NCI-H1930 (cell line): Measurements from ENCODE around the gene MFSD6L.

ENCODE experiments used
- DNase-seq, 2 experiments: peaks; one replicate each; lab custom pipeline; 2025; lab: John Stamatoyannopoulos, UW

MFSD6L gene, protein sequence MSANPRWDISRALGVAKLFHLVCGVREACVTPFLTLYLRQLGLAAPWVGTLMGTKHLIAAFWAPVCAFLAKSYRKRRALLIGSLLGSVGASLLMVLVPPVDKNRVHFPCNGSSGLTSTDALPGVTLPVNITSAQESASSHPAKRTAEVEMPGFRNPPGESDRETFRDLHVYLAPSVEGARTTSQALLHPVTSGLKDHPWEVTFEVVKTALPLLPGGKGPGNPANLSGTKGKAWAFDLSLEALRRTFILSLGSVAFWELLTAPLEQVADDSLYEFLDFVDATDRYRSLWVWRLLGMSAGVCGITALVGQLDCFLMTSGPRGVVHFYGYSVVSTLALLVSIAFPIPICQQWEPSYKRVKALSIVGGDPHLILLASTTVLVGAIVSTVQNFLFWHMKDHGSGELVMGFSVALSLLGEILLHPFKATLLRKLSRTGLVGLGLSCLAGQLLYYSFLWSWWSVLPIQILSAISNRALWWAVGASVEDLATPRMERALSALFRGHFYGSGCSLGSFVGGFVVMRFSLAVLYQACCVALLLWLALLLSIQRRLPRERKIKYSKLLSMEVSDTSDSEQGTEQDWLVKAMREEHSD

DNA sequence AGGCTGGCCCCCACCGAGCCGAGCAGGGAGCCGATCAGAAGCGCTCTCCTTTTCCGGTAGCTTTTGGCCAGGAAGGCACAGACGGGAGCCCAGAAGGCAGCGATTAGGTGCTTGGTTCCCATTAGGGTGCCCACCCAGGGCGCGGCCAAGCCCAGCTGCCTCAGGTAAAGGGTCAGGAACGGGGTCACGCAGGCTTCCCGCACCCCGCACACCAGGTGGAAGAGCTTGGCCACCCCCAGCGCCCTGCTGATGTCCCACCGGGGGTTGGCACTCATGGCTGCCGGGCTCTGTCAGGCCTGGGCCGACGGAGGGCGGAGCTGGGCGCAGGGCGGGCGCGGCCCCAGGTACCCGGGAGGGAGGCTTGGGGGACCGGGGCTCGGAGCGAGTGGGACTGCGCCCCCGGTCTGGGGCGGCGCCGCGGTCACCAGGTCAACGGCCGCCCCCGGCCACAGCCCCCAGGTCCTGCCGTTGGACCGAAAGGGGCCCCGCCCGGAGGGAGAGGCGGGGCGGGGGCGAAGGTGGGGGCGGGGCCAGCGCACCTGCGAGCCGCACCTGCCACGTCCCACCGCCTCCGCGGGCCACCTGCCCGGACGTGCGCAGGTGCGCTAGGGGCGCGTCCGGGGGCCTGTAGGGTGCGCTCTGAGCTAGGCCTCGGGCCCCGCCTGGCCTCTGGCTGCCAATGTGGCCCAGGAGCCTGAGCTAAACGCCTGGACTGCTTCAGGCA lies at the start of gene MFSD6L:
Gene MFSD6L (minus strand): TSS at position 520 of the 724 bp plus-strand sequence. CDS start 245 bp downstream, at position 275.
- DNase-seq = peak in 1 of 2 experiments; percentile 27

DNA sequence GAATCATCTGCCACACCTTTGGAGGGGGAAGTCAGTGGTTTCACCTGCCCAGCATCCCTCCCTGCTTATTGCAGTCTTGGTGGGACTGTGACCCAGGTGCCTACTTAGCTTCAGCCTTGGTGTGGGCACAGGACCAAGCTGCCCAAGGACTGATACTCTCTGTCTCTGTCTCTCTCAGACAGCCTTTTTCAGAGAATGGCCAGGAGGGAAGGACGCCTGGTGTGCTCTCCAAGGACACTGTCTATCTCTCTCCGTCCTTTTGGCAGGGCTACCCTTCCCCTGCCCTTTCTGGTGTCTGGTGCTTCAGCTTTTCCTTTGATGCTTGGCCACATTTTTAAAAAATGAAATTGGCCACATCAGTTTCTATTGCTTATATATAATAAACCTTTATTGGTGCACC lies 48.7 kb upstream of the MFSD6L start:
- DNase-seq = no peak

DNA sequence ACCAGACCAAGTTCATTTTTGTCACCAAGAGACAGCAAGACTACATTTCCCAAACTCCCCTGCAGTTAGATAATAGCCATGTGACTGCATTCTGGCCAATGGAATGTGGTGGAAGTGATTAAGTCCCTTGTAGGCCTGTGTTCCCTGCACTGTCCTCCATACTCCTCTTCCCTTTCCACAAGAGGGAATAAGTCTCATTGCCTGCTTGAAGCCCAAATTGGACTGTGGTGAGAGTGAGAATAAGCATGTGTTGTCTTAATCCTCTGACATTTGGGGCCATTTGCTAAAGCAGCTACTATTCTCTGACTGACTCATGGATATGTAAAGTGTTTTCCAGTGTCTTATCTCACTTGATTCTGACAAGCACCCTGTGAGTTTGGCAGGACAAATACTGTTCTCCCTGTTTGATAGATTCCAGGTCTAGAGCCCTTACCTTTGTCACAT lies 47.6 kb upstream of the MFSD6L start:
- no peak for DNase-seq

DNA sequence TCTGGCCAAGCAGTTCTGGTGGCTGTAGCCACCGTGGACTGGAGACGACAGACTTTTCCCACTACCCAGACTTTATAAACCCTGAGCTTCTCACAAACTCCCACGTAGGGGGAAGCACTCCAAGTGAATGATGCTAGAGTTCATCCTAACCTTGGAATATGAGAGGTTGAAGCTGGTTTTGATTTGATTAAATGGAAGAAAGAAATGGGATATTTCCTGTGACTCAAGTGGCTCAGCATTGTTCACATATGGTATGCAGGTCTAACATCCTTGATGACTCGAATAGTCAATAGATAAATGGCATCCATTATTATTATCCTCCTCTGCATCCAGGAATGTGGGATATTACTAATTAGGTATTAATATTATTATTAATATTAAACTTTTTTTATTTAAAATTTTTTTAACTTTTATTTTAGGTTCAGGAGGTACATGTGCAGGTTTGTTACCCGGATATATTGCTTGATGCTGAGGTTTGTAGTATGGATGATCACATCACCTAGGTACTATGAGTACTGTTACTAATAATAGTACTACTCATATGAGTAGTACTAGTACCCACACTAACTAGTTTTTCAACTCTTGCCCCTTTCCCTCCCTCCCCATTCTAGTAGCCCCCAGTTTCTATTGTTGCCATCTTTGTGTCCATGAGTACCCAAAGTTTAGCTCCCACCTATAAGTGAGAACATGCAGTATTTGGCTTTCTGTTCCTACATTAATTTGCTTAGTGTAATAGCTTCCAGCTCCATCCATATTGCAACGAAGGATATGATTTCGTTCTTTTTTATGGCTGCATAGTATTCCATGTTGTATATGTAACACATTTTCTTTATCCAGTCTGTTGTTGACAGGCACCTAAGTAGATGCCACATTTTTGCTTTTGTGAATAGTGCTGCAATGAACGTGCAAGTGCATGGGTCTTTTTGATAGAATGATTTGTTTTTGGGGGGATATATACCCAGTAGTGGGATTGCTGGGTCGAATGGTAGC lies 45.4 kb upstream of the MFSD6L start:
- no peak for DNase-seq

DNA sequence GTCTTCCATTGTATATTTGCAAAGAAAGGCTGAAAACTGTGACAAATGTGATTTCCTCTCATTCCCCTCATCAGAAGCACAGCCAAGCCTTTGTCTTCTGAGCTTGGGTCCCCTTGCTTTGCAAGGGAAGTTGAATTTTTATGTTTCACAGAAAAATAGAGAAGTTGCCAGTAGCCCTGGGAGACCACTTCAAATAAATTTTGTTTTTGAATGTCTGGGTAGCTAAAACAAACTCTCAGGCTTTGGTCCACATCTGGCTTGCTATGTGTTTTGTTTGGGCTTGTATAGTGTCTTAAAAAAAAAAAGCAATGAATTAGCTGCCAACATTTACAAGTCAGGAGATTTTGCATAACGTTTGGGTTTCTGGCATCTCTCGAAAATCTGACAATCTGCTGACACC lies 44.2 kb upstream of the MFSD6L start:
- DNase-seq = no peak

DNA sequence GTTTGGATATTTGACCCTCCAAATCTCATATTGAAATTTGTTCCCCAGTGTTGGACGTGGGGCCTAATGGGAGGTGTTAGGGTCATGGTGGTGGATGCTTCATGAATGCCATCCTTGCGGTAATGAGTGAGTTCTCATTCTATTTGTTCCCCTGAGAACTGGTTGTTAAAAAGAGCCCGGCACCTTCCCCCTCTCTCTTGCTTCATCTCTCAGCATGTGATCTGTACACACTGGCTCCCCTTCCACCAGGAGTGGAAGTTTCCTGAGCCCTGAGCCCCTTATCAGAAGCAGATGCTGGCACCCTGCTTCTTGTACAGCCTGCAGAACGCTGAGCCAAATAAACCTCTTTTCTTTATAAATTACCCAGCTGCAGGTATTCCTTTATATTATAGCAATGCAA lies 42.7 kb upstream of the MFSD6L start:
- no peak for DNase-seq

DNA sequence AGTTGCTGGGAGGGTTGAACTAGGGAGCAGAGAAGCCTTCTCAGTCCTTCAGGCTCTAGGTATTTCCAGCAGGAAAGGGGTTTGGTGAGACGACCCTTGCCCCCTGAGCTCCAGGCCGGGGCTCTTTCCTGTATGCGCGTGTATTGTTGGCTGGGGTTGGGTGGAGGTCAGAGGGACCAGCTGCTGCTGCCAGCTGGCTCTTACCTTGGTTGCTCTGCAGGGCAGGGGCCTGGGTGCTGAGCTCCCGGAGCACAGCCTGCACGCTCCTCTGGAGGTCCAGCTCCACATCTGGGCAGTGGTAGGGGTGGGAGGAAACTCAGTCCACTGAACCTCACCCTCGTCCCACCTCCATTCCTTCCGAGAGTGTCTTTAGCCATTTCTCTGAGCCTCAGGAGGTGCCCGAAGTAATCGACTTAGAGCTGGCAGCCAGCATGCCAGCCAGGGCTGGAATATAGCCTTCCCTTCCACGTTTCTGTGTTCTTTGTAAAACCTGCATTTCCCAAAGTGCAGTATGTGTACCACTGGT lies 40.3 kb upstream of the MFSD6L start:
- DNase-seq = no peak

DNA sequence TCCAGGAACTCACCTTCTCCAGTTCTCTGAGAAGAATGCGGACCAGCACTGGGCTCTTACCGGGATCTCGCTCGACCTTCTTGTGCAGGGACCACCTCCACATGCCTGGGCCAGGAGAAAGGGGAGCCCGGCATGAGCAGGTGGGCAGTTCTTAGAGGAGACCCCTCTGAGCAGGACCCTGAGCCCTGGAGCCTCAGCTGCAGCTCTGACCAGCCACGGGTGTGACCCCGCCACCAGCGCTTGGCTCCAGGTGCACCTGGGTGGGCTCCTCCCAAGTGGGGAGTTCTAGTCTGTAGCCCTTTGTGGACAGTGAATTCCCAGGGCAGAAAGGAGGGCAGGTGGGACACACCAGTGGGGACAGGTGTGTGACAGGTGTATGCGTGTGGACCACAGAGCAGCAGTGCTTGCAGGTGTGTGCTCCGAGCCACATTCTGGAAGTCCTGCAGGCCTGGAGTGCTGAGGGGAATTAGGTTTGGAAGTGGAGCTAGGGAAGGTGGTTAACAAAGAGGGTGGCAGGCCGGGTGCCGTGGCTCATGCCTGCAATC lies 39.5 kb upstream of the MFSD6L start:
- DNase-seq = no peak

DNA sequence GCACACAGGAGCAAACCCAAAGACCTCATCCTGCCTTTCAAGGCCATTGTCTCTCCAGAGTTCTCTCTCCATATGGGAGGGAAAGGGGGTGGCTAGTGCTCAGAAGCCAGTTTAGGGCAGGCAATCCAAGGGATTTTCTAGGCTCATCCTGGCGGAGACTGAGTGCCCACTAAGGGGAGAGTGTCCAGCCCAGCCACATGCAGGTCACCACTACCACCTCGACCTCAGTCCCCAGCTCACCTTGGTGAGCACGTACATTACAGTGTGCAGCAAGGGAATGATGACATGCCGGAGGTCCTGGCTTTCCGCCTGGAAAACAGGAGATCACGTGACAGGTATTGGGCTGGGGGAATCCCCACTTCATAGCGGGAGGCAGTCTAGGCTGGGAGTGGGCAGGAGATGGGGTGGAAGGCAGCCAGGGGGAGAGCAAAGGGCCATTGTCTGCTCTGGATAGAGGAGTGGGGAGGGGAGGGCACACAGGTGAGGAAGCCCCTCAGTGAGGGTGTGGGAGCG lies 38.5 kb upstream of the MFSD6L start:
- no peak for DNase-seq

DNA sequence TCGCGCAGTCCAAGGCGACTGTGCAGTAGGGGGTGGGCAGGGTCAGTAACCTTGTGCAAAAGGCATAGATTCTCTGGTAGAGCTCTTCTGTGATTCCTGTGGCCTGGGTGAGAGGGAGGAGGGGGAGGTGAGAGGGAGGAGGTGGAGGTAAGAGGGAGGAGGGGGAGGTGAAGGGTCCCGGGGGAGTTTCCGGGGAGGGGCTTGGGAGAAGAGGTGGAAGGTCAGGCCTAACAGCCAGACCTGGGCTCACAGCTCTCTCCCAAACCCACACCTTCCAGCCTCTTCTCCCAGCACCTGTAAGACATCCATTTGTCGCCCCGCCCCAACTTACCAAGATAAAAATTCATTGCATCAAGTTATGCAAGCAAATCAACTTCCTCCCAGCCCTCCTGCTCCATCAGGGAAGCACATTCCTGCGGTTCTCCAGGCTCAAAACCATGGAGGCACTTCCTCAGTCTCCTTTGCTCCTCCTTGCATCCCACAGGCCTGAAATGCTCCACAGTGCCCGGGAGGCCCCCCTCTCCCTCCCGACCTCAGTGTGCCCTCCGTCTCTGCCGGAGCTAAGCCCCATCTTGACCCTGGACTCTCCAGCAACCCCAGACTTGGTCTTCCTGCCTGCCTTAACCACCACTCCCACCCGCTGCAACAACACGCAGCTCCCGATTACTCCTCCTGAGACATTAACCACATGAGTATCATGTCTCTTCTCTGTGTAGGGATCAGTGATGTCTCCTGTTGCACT lies 37.8 kb upstream of the MFSD6L start:
- DNase-seq = no peak

DNA sequence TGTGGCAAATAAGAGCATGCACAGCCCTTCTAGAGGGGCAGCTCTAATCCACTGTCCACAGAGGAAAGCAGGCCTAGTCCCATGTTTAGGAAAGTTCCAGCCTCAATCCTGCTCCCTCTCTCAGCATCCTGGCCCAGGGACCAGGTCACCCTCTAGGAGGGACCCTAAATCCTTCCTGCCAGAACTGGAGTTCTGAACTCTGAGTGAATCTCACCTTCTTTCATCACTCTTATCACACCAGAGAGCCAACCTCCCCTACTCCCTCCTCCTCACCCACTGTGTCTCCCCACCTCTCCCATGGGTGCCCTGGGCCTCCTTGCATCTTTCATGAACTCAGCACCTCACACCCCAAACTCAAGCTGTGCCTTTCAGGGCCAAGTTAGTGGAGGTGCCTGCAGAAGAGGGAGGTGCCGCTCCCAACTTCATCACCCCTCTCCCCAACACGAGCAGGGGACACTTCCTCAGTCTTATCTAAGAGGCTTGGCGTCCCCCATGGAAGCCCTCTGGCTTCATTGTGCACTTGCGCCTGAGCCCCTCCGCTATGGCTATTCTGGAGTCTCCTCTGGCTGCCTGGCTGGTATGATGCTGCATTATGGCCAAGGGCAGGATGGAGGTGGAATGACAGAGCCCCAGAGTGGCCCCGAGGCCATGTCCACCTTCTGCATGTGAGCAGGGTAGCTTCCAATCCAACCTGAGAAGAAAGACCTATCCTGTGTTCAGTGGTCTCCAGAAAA lies 36.6 kb upstream of the MFSD6L start:
- DNase-seq = no peak

DNA sequence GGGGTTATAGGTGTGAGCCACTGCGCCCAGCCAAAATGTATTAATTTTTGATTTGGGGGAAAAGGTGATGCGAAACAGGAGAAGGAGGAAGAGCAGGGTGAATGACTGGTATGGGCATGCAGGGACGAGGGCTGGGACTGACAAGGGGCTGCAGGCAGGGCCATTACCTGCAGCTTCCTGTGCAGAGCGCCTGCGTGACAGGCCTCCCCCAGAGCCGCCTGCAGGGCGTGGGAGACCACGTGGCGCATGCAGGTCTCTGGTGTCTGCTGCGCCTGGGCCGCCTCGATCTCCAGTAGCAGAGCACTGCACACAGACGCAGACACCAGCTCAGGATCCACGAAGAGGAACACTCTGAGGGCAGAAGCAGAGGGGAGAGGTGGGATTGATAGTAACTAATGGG lies 35.9 kb upstream of the MFSD6L start:
- DNase-seq = no peak

DNA sequence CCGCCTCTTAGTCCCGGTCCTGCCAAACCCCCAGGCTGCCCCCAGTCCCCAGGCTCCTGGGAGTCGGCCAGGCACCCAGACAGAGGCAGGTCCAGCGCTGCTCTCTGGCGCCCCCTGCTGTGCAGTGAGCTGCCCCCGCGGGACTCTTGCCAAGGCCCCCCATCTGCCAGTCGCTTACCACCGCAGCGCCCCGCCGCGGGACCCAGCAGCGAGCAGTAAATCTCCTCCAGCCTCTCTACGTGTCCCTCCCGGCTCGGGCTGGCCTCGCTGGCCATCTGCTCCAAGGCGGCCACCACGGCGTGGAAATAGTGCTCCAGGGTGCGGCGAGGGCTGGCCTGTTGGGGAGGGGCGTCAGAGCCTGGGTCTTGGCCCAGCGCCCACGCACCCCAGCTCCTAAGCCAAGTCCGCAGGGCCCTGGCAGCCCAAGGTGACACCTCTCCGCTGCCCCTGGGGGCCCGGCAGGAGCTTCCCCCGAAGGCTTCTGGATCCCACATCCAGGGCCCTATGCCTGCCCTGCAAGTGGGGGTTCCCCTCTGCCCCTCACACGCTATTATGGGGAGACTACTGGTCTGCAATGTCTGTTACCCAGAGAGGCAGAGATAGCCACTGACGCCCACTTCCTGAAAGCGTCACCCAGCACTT lies 33.7 kb upstream of the MFSD6L start:
- DNase-seq = peak in 1 of 2 experiments; percentile 57

DNA sequence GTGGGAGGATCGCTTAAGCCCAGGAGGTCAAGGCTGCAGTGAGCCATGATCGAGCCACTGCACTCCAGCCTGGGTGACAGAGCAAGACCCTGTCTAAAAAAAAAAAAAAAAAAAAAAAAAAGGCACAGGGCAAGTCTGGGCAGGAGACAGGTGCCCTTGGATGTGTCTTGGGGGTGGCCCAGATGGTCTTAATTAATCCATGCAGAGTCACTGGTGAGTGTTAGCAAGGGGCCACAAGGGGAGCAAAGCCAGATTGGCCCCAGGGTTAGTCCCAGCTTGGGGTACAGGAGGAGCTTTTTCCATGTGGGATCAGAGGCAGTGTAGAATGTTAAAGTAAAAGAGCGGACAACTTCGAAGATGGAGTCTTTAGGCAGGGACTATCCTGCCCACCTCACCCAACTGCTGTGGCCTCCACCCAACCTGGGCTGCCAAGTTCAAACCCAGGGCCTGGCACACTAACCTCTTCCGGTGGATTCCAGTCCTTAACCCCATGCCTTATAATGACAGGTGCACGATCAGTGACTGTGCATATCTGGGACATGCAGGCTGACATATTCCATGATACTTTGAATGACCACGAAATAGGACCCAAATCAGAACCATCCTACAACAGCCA lies 32.2 kb upstream of the MFSD6L start:
- no peak for DNase-seq

DNA sequence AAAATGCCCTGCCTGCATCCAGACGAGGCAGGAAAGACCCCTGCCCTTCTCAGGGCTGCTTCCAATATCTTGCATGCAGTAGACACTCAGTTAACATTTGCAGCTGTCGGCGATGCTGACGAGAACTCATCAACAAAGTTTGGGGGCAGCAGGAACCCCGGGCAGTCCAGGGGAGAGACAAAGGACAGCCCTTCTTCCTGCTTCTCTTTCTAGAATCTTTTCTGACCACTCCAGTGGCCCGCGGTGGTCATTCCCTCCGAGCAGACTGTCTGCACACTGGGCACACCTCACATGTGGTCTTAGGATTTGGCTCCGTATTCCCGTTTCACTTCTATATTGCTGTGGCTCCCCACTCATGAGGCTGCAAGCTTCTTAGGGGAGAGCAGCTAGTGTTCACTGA lies 31.0 kb upstream of the MFSD6L start:
- no peak for DNase-seq

DNA sequence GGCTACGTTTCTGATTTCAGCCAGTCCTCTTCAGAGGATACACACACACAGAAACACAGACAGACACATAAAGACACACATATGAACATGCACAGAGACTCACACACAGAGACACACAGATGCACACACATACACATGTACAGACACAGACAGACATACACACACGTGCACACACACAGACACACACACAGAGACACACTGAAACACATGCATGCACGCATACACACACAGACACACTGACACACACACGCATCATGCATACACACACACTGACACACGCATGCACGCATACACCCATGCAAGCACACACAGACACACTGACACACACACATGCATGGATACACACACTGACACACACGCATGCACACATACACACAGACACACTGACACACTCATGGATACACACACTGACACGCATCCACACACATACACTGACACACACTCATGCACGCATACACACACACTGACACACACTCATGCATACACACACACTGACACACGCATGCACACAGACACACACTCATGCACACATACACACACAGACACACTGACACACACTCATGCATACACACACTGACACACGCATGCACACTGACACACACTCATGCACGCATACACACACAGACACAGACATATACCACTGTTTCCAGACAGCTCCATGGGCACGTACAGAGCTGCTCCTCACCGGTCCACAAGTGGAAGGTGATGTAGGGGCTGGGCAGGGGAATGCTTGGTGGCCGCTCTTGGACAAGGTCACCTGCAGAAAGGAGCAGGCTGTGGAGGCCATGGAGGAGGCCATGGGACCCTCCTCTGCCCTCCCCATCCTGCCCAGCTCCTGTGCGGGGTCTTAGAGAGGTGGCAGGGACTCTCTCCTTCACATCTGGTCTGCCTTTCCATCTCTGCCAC lies 30.1 kb upstream of the MFSD6L start:
- no peak for DNase-seq

DNA sequence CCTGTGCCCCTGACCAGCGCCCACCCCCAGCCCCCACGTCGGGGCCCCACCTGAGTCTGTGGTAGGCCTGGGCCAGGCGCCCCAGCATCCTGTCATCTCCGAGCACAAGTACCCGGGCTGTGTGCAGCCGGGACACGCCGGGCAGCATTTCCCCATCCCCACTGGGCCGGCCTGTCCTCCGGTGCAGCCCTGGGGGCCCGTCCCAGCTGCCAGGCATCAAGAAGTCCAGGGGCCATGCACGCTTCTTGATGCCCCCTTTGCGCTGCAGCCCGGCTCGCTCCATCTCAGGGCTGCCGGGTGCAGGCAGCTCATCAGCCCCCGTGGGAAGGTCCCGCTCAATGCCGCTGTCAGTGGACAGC lies 29.3 kb upstream of the MFSD6L start:
- DNase-seq = no peak
